ENCODE results near the gene RGN. TPM values are rescaled to one million over a fixed set of nuclear protein-coding genes. Genes with fewer than 3 reads are reported as not detected.

The RGN gene
- total RNA-seq, 2 donors from 2014 or later = 3.9 to 5.6 TPM

DNA sequence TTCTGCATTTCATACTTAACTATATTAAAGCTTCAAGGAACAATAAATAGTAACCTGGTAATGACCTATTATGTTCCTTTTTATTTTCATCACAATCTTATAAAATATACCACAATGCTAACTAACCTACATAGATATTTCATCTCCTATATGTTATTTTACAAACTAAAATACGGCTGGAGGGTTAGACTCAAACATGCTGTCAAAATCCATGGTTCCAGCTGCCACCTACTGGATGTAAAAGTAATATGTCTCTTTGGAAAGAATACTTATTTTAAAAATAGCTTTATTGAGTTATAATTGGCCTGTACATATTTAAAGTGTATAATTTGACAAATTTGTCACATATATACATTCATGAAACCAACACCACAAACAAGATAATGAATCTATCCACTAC lies 15.0 kb downstream of the RGN start:
- H3K9ac ChIP-seq (ENCODE audit: extremely low read depth, low read length, poor library complexity, severe bottlenecking) = no peak overlapping the region
- H3K36me3 ChIP-seq (ENCODE audit: control insufficient read depth, insufficient read depth, low read length) = no peaks in the 10 kb centered on the region
- no peak overlapping the region for H3K4me3 Mint-ChIP-seq
- H3K4me1 ChIP-seq (ENCODE audit: control insufficient read depth, insufficient read depth, low read length) = no peaks in the 10 kb centered on the region
- no peak overlapping the region for H3K4me3 ChIP-seq (ENCODE audit: low read length)
- no peaks in the 10 kb centered on the region for H3K27me3 Mint-ChIP-seq (ENCODE audit: insufficient read depth)
- no peaks in the 10 kb centered on the region for H3K9me3 ChIP-seq (ENCODE audit: control insufficient read depth, low read length)
- no CpG with 5 or more reads among the region's 1 CpG for WGBS, 2 experiments (ENCODE audit: insufficient coverage in 1 of 2, insufficient read length in 1 of 2)
- H3K27me3 ChIP-seq (ENCODE audit: control insufficient read depth, insufficient read depth, low read length, poor library complexity, severe bottlenecking) = no peaks in the 10 kb centered on the region
- peaks cover 39% of the 10 kb centered on the region for H3K9me3 Mint-ChIP-seq
- peaks cover 4% of the 10 kb centered on the region for H3K36me3 Mint-ChIP-seq (ENCODE audit: low read depth)
- DNase-seq = no peak
- peaks cover 18% of the 10 kb centered on the region for H3K4me1 Mint-ChIP-seq
- H3K27ac Mint-ChIP-seq = no peak overlapping the region
- no peak overlapping the region for H3K27ac ChIP-seq (ENCODE audit: low read depth, low read length)
- peak; percentile 77 for TF ChIP-seq CTCF (conservative IDR thresholded peaks at IDR 0.05)

- no peak overlapping the region for H3K4me3 Mint-ChIP-seq
- peaks cover 44% of the 10 kb centered on the region for H3K9me3 Mint-ChIP-seq
- H3K27ac ChIP-seq (ENCODE audit: low read depth, low read length) = no peak overlapping the region
- no peak for DNase-seq
- peaks cover 18% of the 10 kb centered on the region for H3K4me1 Mint-ChIP-seq
- WGBS, 2 experiments (ENCODE audit: insufficient coverage in 1 of 2, insufficient read length in 1 of 2) = 77 to 84% methylated on average over 5 to 11 of the region's 11 CpGs
- H3K27me3 Mint-ChIP-seq (ENCODE audit: insufficient read depth) = no peaks in the 10 kb centered on the region
- no peaks in the 10 kb centered on the region for H3K4me1 ChIP-seq (ENCODE audit: control insufficient read depth, insufficient read depth, low read length)
- no peaks in the 10 kb centered on the region for H3K9me3 ChIP-seq (ENCODE audit: control insufficient read depth, low read length)
- H3K36me3 ChIP-seq (ENCODE audit: control insufficient read depth, insufficient read depth, low read length) = no peaks in the 10 kb centered on the region
- no peaks in the 10 kb centered on the region for H3K27me3 ChIP-seq (ENCODE audit: control insufficient read depth, insufficient read depth, low read length, poor library complexity, severe bottlenecking)
- H3K9ac ChIP-seq (ENCODE audit: extremely low read depth, low read length, poor library complexity, severe bottlenecking) = no peak overlapping the region
- H3K36me3 Mint-ChIP-seq (ENCODE audit: low read depth) = peaks cover 4% of the 10 kb centered on the region
- H3K4me3 ChIP-seq (ENCODE audit: low read length) = no peak overlapping the region
- no peak overlapping the region for H3K27ac Mint-ChIP-seq
- no peak for TF ChIP-seq CTCF (conservative IDR thresholded peaks at IDR 0.05)
Measured at GRCh38 chrX:47093860-47094259, 15.6 kb downstream of the RGN start.

- no peak for TF ChIP-seq CTCF (conservative IDR thresholded peaks at IDR 0.05)
- Histone ChIP-seq H3K4me3 (ENCODE audit: low read length) (no peak overlapping the region), H3K27me3 (ENCODE audit: control insufficient read depth, insufficient read depth, low read length, poor library complexity, severe bottlenecking) (no peaks in the 10 kb centered on the region), H3K9ac (ENCODE audit: extremely low read depth, low read length, poor library complexity, severe bottlenecking) (no peak overlapping the region), H3K4me1 (ENCODE audit: control insufficient read depth, insufficient read depth, low read length) (no peaks in the 10 kb centered on the region), H3K27ac (ENCODE audit: low read depth, low read length) (no peak overlapping the region), H3K36me3 (ENCODE audit: control insufficient read depth, insufficient read depth, low read length) (no peaks in the 10 kb centered on the region), H3K9me3 (ENCODE audit: control insufficient read depth, low read length) (no peaks in the 10 kb centered on the region)
- no peak overlapping the region for H3K27ac Mint-ChIP-seq
- no peaks in the 10 kb centered on the region for H3K27me3 Mint-ChIP-seq (ENCODE audit: insufficient read depth)
- H3K4me1 Mint-ChIP-seq = peaks cover 9% of the 10 kb centered on the region
- H3K9me3 Mint-ChIP-seq = peaks cover 53% of the 10 kb centered on the region
- WGBS, 2 experiments (ENCODE audit: insufficient coverage in 1 of 2, insufficient read length in 1 of 2) = 76% methylated on average over 3 of the region's 4 CpGs; no CpG with 5 or more reads in 1 of the 2 experiments
- no peak overlapping the region for H3K4me3 Mint-ChIP-seq
- H3K36me3 Mint-ChIP-seq (ENCODE audit: low read depth) = peaks cover 4% of the 10 kb centered on the region
- peak; percentile 34 for DNase-seq
Measured at GRCh38 chrX:47097018-47097417, 18.8 kb downstream of the RGN start.

Measured in endodermal cell (in vitro differentiated cells).